Right hindlimb (tissue), 1 donor: ENCODE measurements around the gene TMEM213.

ENCODE experiments used
- DNase-seq: peaks from one replicate; pipeline ENCODE4 v3.0.0-alpha.2; 2018

The TMEM213 gene

DNA sequence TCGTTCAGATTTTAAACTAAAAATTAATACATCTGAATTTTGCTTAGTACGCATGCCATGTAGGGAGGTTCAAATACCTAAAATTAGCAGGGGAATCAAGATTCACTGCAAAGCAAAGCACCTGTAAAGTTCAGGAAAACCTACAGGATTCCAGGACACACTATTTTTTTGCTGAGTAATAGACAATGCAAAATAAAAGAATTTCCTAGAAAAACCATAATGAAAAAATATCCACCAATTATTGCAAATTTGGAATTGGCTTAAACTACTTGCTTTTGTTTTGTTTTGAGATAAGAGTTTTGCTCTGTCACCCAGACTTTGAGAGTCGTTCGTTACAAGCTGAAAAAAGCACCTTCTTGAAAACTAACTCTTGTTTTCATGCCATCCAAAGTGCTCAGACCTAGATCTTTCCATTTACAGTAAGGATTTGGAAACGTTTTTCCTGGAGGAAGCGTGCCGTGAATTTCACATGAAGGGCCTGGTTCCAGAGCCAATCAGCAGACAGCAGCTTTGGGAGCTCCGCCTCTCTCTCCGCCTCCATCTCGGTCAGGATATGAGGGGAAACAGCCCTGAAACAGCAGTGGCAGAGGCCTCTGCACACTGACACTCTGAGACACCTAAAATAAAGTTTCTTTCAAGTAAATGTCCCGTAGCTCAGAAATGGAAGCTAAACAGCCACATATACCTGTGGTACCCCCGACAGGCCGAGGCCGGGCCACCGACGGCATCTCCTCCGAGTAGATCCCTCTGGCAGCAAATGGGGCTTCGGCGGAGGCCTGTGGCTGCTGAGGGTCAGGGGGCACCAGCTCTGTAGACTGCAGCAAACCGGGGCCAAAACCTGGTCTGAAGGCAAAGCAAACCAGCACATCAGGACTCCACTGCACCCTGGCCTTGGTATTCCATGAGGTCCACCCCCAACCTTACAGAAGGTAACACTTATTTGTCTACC is 46.1 kb downstream of the TMEM213 start:
- DNase-seq = no peak

DNA sequence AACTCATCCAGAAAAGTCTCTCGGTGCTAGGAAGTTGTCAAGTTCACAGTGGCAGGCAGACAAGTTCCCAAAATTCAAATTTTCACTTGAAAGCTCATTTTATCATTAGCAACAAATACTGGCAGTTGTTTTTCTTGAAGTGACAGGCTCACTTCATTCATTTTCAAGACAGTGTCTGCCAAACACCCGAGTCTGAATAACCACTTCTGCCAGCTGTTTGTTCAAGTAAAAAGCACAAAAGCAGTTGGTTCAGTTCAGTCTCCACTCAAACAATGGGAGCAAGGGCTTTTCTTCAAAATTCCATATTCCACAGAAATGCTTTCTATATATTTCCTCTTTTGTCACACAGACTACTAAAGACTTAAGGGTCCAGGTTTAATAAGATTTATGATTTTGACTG is 47.9 kb downstream of the TMEM213 start:
- no peak for DNase-seq

DNA sequence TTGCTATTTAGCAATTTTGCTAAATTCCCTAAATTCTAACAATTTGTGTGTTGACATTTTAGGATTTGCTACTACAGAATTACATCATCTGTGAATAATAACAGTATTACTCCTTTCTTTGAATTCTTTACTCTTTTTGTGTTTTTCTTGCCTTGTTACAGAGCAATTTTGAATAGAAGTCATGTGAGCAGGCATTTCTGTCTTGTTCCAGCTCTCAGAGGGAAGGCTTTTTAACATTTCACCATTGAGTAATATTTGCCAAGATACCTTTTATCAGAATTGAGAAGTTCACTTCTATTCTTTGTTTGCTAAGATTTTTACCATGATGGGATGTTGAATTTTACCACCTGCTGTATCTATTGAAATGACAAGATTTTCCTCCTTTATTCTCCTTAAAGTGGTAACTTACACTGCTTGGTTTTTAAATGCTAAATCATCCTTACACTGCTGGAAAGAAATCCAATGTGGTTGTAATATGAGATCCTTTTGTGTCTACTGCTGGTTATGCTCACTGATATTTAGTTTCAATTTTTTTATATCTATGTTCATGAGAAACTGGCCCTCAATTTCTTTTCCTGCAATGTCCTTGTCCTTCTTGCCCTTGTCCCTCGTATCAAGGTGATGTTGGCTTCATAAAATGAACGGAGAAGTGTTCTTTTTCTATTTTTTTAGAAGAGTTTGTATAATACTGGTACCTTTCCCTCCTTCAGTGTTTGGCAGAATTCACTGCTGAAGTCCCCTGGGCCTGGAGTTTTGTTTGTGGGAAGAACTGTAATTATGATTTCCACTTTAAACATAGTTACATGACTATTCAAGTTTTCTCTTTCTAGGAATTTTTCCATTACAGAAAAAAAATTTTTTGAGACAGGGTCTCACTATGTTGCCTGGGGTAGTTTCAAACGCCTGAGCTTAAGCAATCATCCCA is 50.5 kb downstream of the TMEM213 start:
- no peak for DNase-seq

DNA sequence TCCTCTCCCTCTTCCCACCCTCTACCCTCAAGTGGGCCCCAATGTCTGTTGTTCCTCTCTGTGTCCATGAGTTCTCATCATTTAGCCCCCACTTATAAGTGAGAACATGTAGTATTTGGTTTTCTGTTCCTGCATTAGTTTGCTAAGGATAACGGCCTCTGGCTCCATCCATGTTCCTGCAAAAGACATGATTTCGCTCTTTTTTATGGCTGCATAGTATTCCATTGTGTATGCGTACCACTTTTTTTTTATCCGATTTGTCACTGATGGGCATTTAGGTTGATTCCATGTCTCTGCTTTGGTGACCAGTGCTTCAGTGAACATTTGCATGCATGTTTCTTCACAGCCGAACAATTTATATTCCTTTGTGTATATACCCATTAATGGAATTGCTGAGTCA is 51.9 kb downstream of the TMEM213 start:
- no peak for DNase-seq

- no peak for DNase-seq
Observed at GRCh38 chr7:138852469-138852868, 54.7 kb downstream of the TMEM213 start.

DNA sequence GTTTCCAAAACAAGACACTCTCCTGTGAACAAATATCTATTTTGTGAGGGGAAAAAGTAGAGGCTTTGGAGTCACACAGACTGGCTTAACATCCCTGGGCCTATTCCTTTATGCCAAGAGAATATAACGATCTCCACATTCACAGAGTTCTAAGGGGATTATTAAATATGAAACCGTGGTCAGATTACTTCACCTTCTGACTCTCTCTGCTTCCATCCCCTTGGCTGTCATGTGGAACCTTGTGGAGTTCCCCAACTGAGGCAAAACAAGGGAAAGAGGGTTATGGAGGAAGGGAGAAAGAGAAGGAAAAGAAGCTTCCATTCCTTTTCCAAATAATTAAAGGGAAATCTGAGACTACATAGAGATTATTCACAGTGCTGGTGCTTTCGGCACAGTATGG is 55.7 kb downstream of the TMEM213 start:
- no peak for DNase-seq

GRCh38 chr7:138854115-138854645 is 56.4 kb downstream of the TMEM213 start:
- DNase-seq = no peak

DNA sequence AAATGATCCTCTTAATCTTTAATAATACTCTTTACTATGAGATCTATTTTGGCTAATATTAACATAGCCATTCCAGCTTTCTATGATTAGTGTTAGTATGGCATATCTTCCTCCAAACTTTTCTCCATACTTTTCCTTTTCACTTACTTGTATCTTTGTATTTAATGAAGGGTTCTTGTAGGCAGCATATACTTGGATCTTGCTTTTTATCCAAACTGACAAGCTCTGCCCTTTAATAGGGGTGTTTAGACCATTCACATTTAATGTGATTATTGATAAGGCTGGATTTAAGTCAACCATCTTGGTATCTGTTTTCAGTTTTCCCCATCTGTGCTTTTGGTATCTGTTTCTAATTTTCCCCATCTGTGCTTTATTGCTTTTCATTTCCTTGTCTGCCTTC is 59.9 kb downstream of the TMEM213 start:
- DNase-seq = no peak

- DNase-seq = no peak
Observed at GRCh38 chr7:138861051-138861450, 63.3 kb downstream of the TMEM213 start.

DNA sequence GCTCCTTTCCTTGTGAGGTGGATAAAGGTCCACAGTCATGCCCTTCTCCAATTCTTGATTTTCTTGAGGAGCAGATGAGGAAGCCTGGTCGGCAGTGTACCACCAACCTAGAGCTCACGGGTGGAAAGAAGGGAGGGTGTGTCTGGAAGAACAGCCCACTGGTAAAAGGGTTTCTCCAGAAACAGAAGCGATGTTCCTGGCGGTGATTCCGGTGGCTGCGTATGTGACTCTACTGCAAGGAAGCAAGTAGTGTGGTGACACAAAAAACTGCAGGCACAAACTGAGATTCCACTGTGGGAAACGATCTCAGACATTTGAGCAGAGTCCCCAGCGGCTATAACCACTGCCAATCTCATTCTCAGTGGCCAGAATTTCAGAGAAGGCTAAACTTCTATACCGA is 66.1 kb downstream of the TMEM213 start:
- DNase-seq = no peak

DNA sequence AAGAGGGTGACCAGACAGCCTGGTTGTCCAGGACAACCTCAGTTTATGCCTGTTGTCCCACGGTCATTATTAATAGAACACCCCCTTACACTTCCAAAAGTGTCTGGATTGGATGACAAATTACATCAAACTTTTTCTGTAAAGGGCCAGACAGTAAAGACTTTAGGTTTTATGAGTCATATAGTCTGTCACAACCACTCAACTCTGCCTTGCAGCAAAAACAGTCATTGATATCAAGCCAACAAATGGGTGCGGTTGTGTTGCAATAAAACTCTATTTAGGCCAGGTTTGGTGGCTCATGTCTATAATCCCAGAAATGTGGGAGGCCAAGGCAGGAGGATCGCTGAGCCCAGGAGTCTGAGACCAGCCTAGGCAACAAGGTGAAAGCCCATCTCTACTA is 66.9 kb downstream of the TMEM213 start:
- no peak for DNase-seq

- DNase-seq = no peak
Observed at GRCh38 chr7:138865843-138866242, 68.0 kb downstream of the TMEM213 start.

DNA sequence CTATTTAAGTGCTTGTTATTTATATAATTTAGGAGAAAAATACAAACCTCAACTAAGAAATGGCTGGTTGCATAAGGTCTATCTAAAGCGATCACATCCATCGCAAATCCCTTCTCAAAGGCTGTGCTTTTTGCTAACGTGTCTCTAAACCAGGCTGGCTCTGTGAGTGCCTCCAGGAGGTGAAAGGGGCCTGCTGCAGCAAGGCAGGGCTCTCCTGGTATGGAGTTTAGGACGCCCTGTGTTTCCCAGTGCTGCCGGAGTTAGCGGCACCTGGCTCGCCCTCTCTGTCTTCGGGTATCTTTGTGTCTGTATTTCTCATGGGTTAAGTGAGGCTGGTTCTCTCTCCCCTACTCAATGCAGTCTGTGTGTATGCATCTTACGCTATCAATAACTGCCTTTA is 68.6 kb downstream of the TMEM213 start:
- no peak for DNase-seq

DNA sequence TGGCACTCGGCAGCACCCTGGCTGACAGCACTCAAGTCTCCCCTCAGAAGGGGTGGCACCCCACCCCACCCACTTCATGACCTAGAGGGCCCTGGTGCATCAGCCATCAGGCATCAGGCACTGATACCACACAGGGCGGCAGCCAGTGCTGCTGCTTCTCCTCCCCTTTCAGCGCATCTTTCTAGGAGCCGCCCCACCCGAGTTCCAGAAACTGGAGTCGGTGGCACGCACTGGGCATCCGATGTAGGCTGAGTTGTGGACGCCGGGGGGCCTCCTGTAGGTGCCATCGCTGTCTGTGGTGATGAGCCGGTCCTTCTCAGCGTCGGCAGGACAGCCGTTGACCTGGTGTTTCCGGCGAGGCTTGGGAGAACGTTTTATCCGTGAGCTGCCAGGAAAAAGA is 70.0 kb downstream of the TMEM213 start:
- DNase-seq = no peak

DNA sequence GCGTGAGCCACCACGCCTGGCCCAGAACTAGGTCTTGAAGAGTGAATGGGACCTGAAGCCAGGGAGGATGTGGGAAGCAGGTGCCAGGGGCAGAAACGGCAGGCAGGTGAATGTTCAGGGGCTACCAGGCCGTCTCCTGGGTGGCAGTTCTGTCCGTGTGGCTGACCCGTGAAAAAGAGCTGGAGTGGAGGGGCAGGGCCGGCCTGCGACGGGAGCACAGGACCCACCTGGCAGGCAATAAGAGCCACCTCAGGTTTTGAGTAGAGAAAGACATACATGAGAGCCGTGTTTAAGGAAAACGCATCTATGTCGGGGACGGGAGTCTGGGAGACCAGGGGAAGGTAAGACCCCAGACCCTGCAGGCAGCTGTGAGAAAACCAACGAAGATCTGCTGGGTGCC is 70.9 kb downstream of the TMEM213 start:
- no peak for DNase-seq

- DNase-seq = no peak
Observed at GRCh38 chr7:138869353-138869752, 71.6 kb downstream of the TMEM213 start.

GRCh38 chr7:138871065-138871813 is 73.4 kb downstream of the TMEM213 start:
- DNase-seq = no peak

DNA sequence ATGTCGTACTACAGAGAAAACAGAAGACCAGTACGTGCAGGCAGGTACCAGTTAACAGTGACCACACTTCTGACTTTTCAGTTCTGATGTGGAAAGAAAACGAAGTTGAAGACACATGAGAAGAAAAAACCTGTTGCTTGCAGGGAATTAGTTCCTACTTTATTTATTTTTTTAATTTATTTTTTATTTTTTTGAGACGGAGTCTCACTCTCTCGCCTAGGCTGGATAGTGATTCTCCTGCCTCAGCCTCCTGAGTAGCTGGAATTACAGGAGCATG is 74.0 kb downstream of the TMEM213 start:
- no peak for DNase-seq

- DNase-seq = no peak
Observed at GRCh38 chr7:138872576-138872975, 74.8 kb downstream of the TMEM213 start.

- DNase-seq = no peak
Observed at GRCh38 chr7:138873220-138873892, 75.6 kb downstream of the TMEM213 start.

DNA sequence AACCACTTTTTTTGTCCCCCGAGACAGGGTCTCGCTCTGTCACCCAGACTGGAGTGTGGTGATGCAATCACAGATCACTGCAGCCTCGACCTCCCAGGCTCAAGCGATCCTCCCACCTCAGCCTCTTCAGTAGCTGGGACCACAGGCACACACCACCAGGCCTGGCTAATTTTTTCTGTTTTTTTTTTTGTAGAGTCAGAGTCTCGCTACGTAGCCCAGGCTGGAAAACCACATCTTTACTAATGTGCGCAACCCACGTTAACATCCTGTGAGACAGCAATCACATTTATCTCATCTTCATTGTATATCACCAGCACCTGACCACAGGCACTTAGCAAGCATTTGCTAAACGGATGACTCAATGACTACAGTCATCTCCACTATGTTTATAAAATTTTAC is 78.0 kb downstream of the TMEM213 start:
- DNase-seq = no peak

- no peak for DNase-seq
Observed at GRCh38 chr7:138876326-138876725, 78.5 kb downstream of the TMEM213 start.
